Measurements from ENCODE around the gene TGFBR3L.

DNA sequence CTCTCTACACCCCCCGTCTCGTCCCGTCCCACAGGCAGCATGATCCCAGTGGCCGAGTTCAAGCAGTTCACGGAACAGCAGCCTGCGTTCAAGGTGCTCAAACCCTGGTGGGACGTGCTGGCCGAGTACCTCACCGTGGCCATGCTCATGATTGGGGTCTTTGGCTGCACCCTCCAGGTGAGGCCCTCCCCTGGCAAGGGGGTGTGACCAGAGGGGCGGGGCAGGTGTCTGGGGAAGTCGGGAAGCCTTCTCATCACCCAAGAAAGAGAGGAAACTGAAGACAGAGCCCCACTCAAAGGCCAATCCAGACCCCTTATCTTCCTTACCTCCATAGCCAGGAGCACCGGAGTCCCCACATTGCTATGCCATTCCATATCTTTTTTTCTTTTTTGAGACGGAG lies 19.1 kb upstream of the TGFBR3L start:
- TF ChIP-seq RCOR1 (IDR thresholded peaks at IDR 0.05; ENCODE audit: insufficient replicate concordance, low read length) (no peak), BHLHE40 (IDR thresholded peaks at IDR 0.05; ENCODE audit: low read depth, low read length) (no peak), RFX5 (IDR thresholded peaks at IDR 0.05; ENCODE audit: low read depth, low read length) (no peak), FOS (IDR thresholded peaks at IDR 0.05; ENCODE audit: low read depth, low read length) (no peak), SMC3 (IDR thresholded peaks at IDR 0.05; ENCODE audit: low read depth, low read length) (no peak), POLR2A (IDR thresholded peaks at IDR 0.05; ENCODE audit: low read depth, low read length) (no peak), MAZ (IDR thresholded peaks at IDR 0.05; ENCODE audit: borderline replicate concordance, low read depth, low read length) (no peak), RAD21 (IDR thresholded peaks at IDR 0.05; ENCODE audit: low read length) (no peak), CEBPB (IDR thresholded peaks at IDR 0.05; ENCODE audit: low read depth, low read length) (no peak), MXI1 (IDR thresholded peaks at IDR 0.05; ENCODE audit: borderline replicate concordance, low read depth, low read length) (no peak), MAFK (IDR thresholded peaks at IDR 0.05; ENCODE audit: low read depth, low read length) (no peak)
- TF ChIP-seq, protein P1, sequence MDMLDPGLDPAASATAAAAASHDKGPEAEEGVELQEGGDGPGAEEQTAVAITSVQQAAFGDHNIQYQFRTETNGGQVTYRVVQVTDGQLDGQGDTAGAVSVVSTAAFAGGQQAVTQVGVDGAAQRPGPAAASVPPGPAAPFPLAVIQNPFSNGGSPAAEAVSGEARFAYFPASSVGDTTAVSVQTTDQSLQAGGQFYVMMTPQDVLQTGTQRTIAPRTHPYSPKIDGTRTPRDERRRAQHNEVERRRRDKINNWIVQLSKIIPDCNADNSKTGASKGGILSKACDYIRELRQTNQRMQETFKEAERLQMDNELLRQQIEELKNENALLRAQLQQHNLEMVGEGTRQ (IDR thresholded peaks at IDR 0.05; ENCODE audit: low read depth, low read length) = no peak
- TF ChIP-seq, protein P2, sequence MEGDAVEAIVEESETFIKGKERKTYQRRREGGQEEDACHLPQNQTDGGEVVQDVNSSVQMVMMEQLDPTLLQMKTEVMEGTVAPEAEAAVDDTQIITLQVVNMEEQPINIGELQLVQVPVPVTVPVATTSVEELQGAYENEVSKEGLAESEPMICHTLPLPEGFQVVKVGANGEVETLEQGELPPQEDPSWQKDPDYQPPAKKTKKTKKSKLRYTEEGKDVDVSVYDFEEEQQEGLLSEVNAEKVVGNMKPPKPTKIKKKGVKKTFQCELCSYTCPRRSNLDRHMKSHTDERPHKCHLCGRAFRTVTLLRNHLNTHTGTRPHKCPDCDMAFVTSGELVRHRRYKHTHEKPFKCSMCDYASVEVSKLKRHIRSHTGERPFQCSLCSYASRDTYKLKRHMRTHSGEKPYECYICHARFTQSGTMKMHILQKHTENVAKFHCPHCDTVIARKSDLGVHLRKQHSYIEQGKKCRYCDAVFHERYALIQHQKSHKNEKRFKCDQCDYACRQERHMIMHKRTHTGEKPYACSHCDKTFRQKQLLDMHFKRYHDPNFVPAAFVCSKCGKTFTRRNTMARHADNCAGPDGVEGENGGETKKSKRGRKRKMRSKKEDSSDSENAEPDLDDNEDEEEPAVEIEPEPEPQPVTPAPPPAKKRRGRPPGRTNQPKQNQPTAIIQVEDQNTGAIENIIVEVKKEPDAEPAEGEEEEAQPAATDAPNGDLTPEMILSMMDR (conservative IDR thresholded peaks at IDR 0.05; ENCODE audit: low read depth, low read length) = no peak

Data from IMR-90 (cell line).